Effector memory CD8-positive, alpha-beta T cell (primary cell): ENCODE data around the gene KCMF1.

ENCODE experiments used
- ATAC-seq: fragments of 150-1000 bp; cut with Tn5 transposase; replicated peaks from 2 replicates; pipeline ENCODE4 v1.10.0; 2021; ENCODE audit warnings: mild to moderate bottlenecking, moderate library complexity
- DNase-seq, 3 experiments: peaks; one replicate each; pipeline ENCODE4 v3.0.0; 2021
- H3K27ac Mint-ChIP-seq, 2 donors: one replicate each; pipeline ENCODE4 v1.8.0; 2022; ENCODE audit warnings: mild to moderate bottlenecking in 2 of 2, mixed read lengths in 2 of 2, moderate library complexity in 2 of 2
- H3K27me3 Mint-ChIP-seq, 2 donors: one replicate each; pipeline ENCODE4 v1.8.0; 2022; ENCODE audit warnings: mixed read lengths in 2 of 2
- H3K36me3 Mint-ChIP-seq: one replicate; pipeline ENCODE4 v1.8.0; 2022; ENCODE audit warnings: mild to moderate bottlenecking, moderate library complexity, mixed read lengths; ENCODE audit not compliant: insufficient read depth
- H3K4me1 Mint-ChIP-seq, 2 donors: one replicate each; pipeline ENCODE4 v1.8.0; 2022; ENCODE audit warnings: low read depth in 2 of 2, mixed read lengths in 2 of 2
- H3K4me3 Mint-ChIP-seq, 2 donors: one replicate each; pipeline ENCODE4 v1.8.0; 2022; ENCODE audit warnings: mild to moderate bottlenecking in 2 of 2, mixed read lengths in 2 of 2, moderate library complexity in 2 of 2
- H3K9me3 Mint-ChIP-seq, 2 donors: one replicate each; pipeline ENCODE4 v1.8.0; 2022; ENCODE audit warnings: mixed read lengths in 2 of 2

The KCMF1 gene

GRCh38 chr2:84959566-84960506, 11.1 kb upstream of the KCMF1 start:
- Mint-ChIP-seq H3K4me1 (peaks cover 17 to 20% of the 10 kb centered on the region in 2 donors), H3K9me3 (no peaks in the 10 kb centered on the region), H3K4me3 (no peak overlapping the region), H3K36me3 (peaks cover 25% of the 10 kb centered on the region), H3K27me3 (no peaks in the 10 kb centered on the region), H3K27ac (no peak overlapping the region)
- ATAC-seq (no peak), DNase-seq (no peak)

- Mint-ChIP-seq H3K4me3 (no peak overlapping the region), H3K27me3 (no peaks in the 10 kb centered on the region), H3K9me3 (no peaks in the 10 kb centered on the region), H3K4me1 (peaks cover 20 to 30% of the 10 kb centered on the region in 2 donors), H3K36me3 (peaks cover 29% of the 10 kb centered on the region), H3K27ac (peak overlapping the region in 1 of 2 donors; percentile 78)
- no peak for ATAC-seq
- DNase-seq = no peak
Observed at GRCh38 chr2:84962917-84963316, 8.0 kb upstream of the KCMF1 start.

- Mint-ChIP-seq H3K4me3 (no peak overlapping the region), H3K36me3 (peaks cover 33% of the 10 kb centered on the region), H3K9me3 (no peaks in the 10 kb centered on the region), H3K27ac (peak overlapping the region in 1 of 2 donors; percentile 78), H3K4me1 (peaks cover 23 to 34% of the 10 kb centered on the region in 2 donors), H3K27me3 (no peaks in the 10 kb centered on the region)
- DNase-seq (no peak), ATAC-seq (no peak)
Observed at GRCh38 chr2:84963323-84963691, 7.7 kb upstream of the KCMF1 start.

GRCh38 chr2:84963692-84964405, 7.1 kb upstream of the KCMF1 start:
- peaks cover 33% of the 10 kb centered on the region for H3K36me3 Mint-ChIP-seq
- ATAC-seq = no peak

GRCh38 chr2:84964406-84965191, 6.4 kb upstream of the KCMF1 start:
- H3K4me1 Mint-ChIP-seq = peaks cover 27 to 46% of the 10 kb centered on the region in 2 donors
- H3K27ac Mint-ChIP-seq = peak overlapping the region; percentile 78 to 86

More at GRCh38 chr2:84963692-84964405, 7.1 kb upstream of the KCMF1 start:
- Mint-ChIP-seq H3K4me1 (peaks cover 23 to 38% of the 10 kb centered on the region in 2 donors), H3K27me3 (no peaks in the 10 kb centered on the region), H3K4me3 (no peak overlapping the region), H3K27ac (peak overlapping the region; percentile 78 to 86), H3K9me3 (no peaks in the 10 kb centered on the region)
- DNase-seq = no peak

GRCh38 chr2:84965192-84965516, 5.8 kb upstream of the KCMF1 start:
- peak overlapping the region; percentile 78 to 86 for H3K27ac Mint-ChIP-seq
- H3K4me3 Mint-ChIP-seq = no peak overlapping the region
- DNase-seq (no peak), ATAC-seq (no peak)
- peaks cover 42% of the 10 kb centered on the region for H3K36me3 Mint-ChIP-seq
- no peaks in the 10 kb centered on the region for H3K27me3 Mint-ChIP-seq
- H3K4me1 Mint-ChIP-seq = peaks cover 32 to 52% of the 10 kb centered on the region in 2 donors
- no peaks in the 10 kb centered on the region for H3K9me3 Mint-ChIP-seq

More at GRCh38 chr2:84964406-84965191, 6.4 kb upstream of the KCMF1 start:
- peaks cover 37% of the 10 kb centered on the region for H3K36me3 Mint-ChIP-seq
- DNase-seq (no peak), ATAC-seq (no peak)
- no peaks in the 10 kb centered on the region for H3K27me3 Mint-ChIP-seq
- no peak overlapping the region for H3K4me3 Mint-ChIP-seq
- no peaks in the 10 kb centered on the region for H3K9me3 Mint-ChIP-seq

- ATAC-seq (no peak), DNase-seq (no peak)
- Mint-ChIP-seq H3K4me1 (peaks cover 32 to 52% of the 10 kb centered on the region in 2 donors), H3K36me3 (peaks cover 45% of the 10 kb centered on the region), H3K27ac (no peak overlapping the region), H3K9me3 (no peaks in the 10 kb centered on the region), H3K4me3 (no peak overlapping the region), H3K27me3 (no peaks in the 10 kb centered on the region)
Observed at GRCh38 chr2:84965827-84966226, 5.1 kb upstream of the KCMF1 start.

- H3K27me3 Mint-ChIP-seq = no peaks in the 10 kb centered on the region
- peak overlapping the region in 1 of 2 donors; percentile 44 for H3K27ac Mint-ChIP-seq
- no peak for DNase-seq
- no peak for ATAC-seq
- no peak overlapping the region for H3K4me3 Mint-ChIP-seq
- H3K36me3 Mint-ChIP-seq = peaks cover 38% of the 10 kb centered on the region
- no peaks in the 10 kb centered on the region for H3K9me3 Mint-ChIP-seq
- peaks cover 32 to 52% of the 10 kb centered on the region in 2 donors for H3K4me1 Mint-ChIP-seq
Observed at GRCh38 chr2:84966731-84967130, 4.2 kb upstream of the KCMF1 start.

- DNase-seq (peak in 2 of 3 experiments; percentile 8 to 25), ATAC-seq (peak; percentile 5)
- Mint-ChIP-seq H3K36me3 (peaks cover 26% of the 10 kb centered on the region), H3K27me3 (no peaks in the 10 kb centered on the region), H3K27ac (peak overlapping the region; percentile 97 to 98), H3K4me3 (peak overlapping the region; percentile 94 to 95), H3K4me1 (peaks cover 35 to 57% of the 10 kb centered on the region in 2 donors), H3K9me3 (no peaks in the 10 kb centered on the region)
Observed at GRCh38 chr2:84969511-84970209, 1.3 kb upstream of the KCMF1 start.

- Mint-ChIP-seq H3K4me3 (peak overlapping the region; percentile 94 to 95), H3K27ac (peak overlapping the region; percentile 97 to 98), H3K4me1 (peaks cover 35 to 54% of the 10 kb centered on the region in 2 donors), H3K9me3 (no peaks in the 10 kb centered on the region), H3K27me3 (no peaks in the 10 kb centered on the region), H3K36me3 (peaks cover 24% of the 10 kb centered on the region)
- DNase-seq (peak; percentile 43 to 56 (median 45)), ATAC-seq (peak; percentile 54)
Observed at GRCh38 chr2:84970210-84970867, 622 bp upstream of the KCMF1 start.

- peak; percentile 49 for ATAC-seq
- Mint-ChIP-seq H3K36me3 (peaks cover 29% of the 10 kb centered on the region), H3K27me3 (no peaks in the 10 kb centered on the region), H3K4me3 (peak overlapping the region; percentile 86 to 88), H3K27ac (peak overlapping the region; percentile 91 to 96), H3K4me1 (peaks cover 36 to 59% of the 10 kb centered on the region in 2 donors), H3K9me3 (no peaks in the 10 kb centered on the region)
- peak; percentile 60 to 73 (median 71) for DNase-seq
Observed at GRCh38 chr2:84971510-84972206, 697 bp downstream of the KCMF1 start.
